K562 (cell line): Measurements from ENCODE around the gene EDEM2. TPM values are rescaled to one million over a fixed set of nuclear protein-coding genes. Genes with fewer than 3 reads are reported as not detected.
A peak's percentile ranks its signal among the peaks of the same experiment; 100 is the strongest.
"Not testable (repeated sequence)": the region's sequence is repeated elsewhere in the genome, so short reads cannot be mapped to it uniquely, and the experiment has no call there.

ENCODE experiments used
- ATAC-seq: fragments of 200-7000 bp; cut with Tn5 transposase; 3 replicates; pipeline ENCODE4 v1.9.1; 2020; ENCODE audit warnings: moderate library complexity
- BruUV-seq: library from RNA; stranded (reverse); fragments of 400-500 nt; replicated peaks from 2 replicates; lab custom pipeline; 2021; lab: Mats Ljungman, UMichigan
- CTCF ChIA-PET: fragments of 300-600 bp; formaldehyde crosslinking; extraction: SDS; loops from one replicate; lab custom pipeline; 2021; ENCODE audit warnings: low intra/inter-chr PET ratio; lab: Yijun Ruan, JAX
- POLR2A ChIA-PET: fragments of 300-600, 350-650 bp; sonication (Branson Sonifier 250); formaldehyde crosslinking; extraction: SDS; loops from one replicate; lab custom pipeline; 2021; ENCODE audit warnings: antibody characterized with exemption, inconsistent platforms; lab: Yijun Ruan, JAX
- DNase-seq, 4 experiments: peaks; one replicate each; pipeline versions ENCODE4 v3.0.0 to v3.0.0-alpha.2; 2011 to 2018; ENCODE audit warnings: low spot score in 3 of 4, mixed read lengths in 3 of 4; ENCODE audit errors: extremely low read depth in 1 of 4
- FAIRE-seq: peaks from 2 replicates; lab custom pipeline; 2011; peaks lifted over from hg19 to GRCh38; lab: Jason Lieb, UNC
- H2AFZ ChIP-seq: 2 replicates; pipeline ENCODE4 v1.6.0; 2011; ENCODE audit warnings: low read depth, low read length, control low read depth, inconsistent platforms
- H3K27ac ChIP-seq: fragments of 200-600 bp; 3 replicates; pipeline ENCODE4 v1.8.0; 2011; ENCODE audit warnings: low read depth, mild to moderate bottlenecking, control low read depth, inconsistent platforms, low read length, moderate library complexity, mixed read lengths; ENCODE audit errors: extremely low read depth
- H3K27me3 ChIP-seq, 2 experiments: fragments of 300-600 bp in 1 of 2; 2 replicates in 1 of 2; 3 replicates in 1 of 2; pipeline versions ENCODE4 v1.6.0 to v1.8.0; 2011; ENCODE audit warnings: inconsistent platforms in 2 of 2, low read length in 2 of 2, mild to moderate bottlenecking in 1 of 2, mixed read lengths in 1 of 2, moderate library complexity in 1 of 2; ENCODE audit not compliant: control insufficient read depth in 2 of 2, insufficient read depth in 2 of 2
- H3K36me3 ChIP-seq: fragments of 300-600 bp; 3 replicates; pipeline ENCODE4 v1.8.0; 2011; ENCODE audit warnings: mild to moderate bottlenecking, low read length, inconsistent platforms; ENCODE audit not compliant: control insufficient read depth, insufficient read depth
- H3K4me1 ChIP-seq, 2 experiments: fragments of 200-600 bp in 1 of 2; replicated peaks in 1 of 2; 2 replicates in 1 of 2; 3 replicates in 1 of 2; pipeline versions ENCODE4 v1.5.1 to v1.8.0; 2011; ENCODE audit warnings: inconsistent platforms in 2 of 2, low read length in 2 of 2, mild to moderate bottlenecking in 1 of 2, mixed read lengths in 1 of 2, moderate library complexity in 1 of 2; ENCODE audit not compliant: control insufficient read depth in 2 of 2, insufficient read depth in 2 of 2
- H3K4me2 ChIP-seq: 2 replicates; pipeline ENCODE4 v1.6.1; 2011; ENCODE audit warnings: low read length, control low read depth, inconsistent platforms, mixed read lengths; ENCODE audit not compliant: insufficient read depth
- H3K4me3 ChIP-seq: fragments of 200-600 bp; sonication (generic), shearing (Covaris generic); 2 replicates; pipeline ENCODE4 v1.5.1; 2016; ENCODE audit warnings: control low read depth, inconsistent platforms
- H3K79me2 ChIP-seq: fragments of 200-600 bp; 3 replicates; pipeline ENCODE4 v1.8.0; 2011; ENCODE audit warnings: low read length, inconsistent platforms; ENCODE audit not compliant: control insufficient read depth, insufficient read depth
- H3K9ac ChIP-seq, 2 experiments: 2 replicates each; pipeline versions ENCODE4 v1.6.0 to v1.6.1; 2011; ENCODE audit warnings: low read depth in 2 of 2, low read length in 2 of 2, control low read depth in 1 of 2, inconsistent platforms in 1 of 2, mild to moderate bottlenecking in 1 of 2, mixed read lengths in 1 of 2; ENCODE audit not compliant: insufficient read depth in 1 of 2
- H3K9me1 ChIP-seq: one replicate; pipeline ENCODE4 v1.6.0; 2011; ENCODE audit warnings: inconsistent platforms, mild to moderate bottlenecking, low read length, moderate library complexity; ENCODE audit not compliant: control insufficient read depth, insufficient read depth
- H3K9me3 ChIP-seq: replicated peaks from 2 replicates; pipeline ENCODE4 v1.5.1; 2011; ENCODE audit warnings: low read depth, low read length, inconsistent platforms; ENCODE audit not compliant: control insufficient read depth, insufficient read depth
- H4K20me1 ChIP-seq: replicated peaks from 2 replicates; pipeline ENCODE4 v1.6.1; 2011; ENCODE audit warnings: low read length, inconsistent platforms, mixed read lengths; ENCODE audit not compliant: control insufficient read depth, insufficient read depth
- ADNP ChIP-seq: fragments of 200-800 bp; sonication (Bioruptor generic); IDR thresholded peaks from 2 replicates; pipeline ENCODE4 v1.6.1; 2016; ENCODE audit warnings: missing genetic modification characterization, missing compliant biosample characterization
- BCOR ChIP-seq: fragments of 450-650 bp; IDR thresholded peaks from 2 replicates; pipeline ENCODE4 v1.6.1; 2016
- KDM1A ChIP-seq, 2 experiments: fragments of 450-650 bp; IDR thresholded peaks; 2 replicates each; pipeline ENCODE4 v1.6.1; 2016; ENCODE audit warnings: mild to moderate bottlenecking in 2 of 2
- RBM25 ChIP-seq: fragments of 200-400 bp; formaldehyde crosslinking; IDR thresholded peaks from 2 replicates; pipeline ENCODE4 v1.6.1; 2018; ENCODE audit warnings: low read length, low read depth, moderate library complexity; ENCODE audit not compliant: severe bottlenecking
- ZNF146 ChIP-seq: IDR thresholded peaks from one replicate; pipeline ENCODE4 v1.6.1; 2018; ENCODE audit warnings: missing compliant biosample characterization; ENCODE audit not compliant: unreplicated experiment
- WGBS: fragments of 100-300 bp; shearing (Covaris generic); methylation state at CpG from one replicate; pipeline ENCODE4 v1.1.6; 2016; ENCODE audit warnings: low coverage, mixed read lengths; ENCODE audit not compliant: insufficient coverage; ENCODE audit errors: missing lambda C conversion rate; 5-methylcytosine and 5-hydroxymethylcytosine counted together
- in situ Hi-C: fragments of 300-500 bp; cut with MboI; formaldehyde crosslinking; loops from 4 replicates; pipeline ENCODE4 v1.15.0; 2018; ENCODE audit warnings: inconsistent platforms, mixed read lengths
- intact Hi-C: fragments of 100-400 bp; cut with micrococcal nuclease; formaldehyde crosslinking; loops from 2 replicates; pipeline ENCODE4 v1.14.2; 2022
- polyA plus RNA-seq, 8 experiments: library from polyadenylated mRNA; depleted of rRNA in 4 of 8; stranded (reverse) in 5 of 8; unstranded in 3 of 8; fragments of >200 nt; fragmentation: Nextera tagmentation in 2 of 8; fragmentation: Illumina TruSeq in 1 of 8; extraction: Ambion mirVana in 2 of 8; extraction: Trizol in 1 of 8; gene quantifications; 2 replicates each; pipeline versions ENCODE4 v1.2.1 to v1.2.3, GENCODE V29; 2011 to 2014; ENCODE audit warnings: inconsistent platforms in 1 of 8, missing spikeins in 1 of 8
- total RNA-seq, 7 experiments: library from RNA; depleted of rRNA in 6 of 7; stranded (reverse); fragments of >200 nt in 6 of 7; fragmentation: Illumina TruSeq in 2 of 7; extraction: Trizol in 2 of 7; gene quantifications; 2 replicates each; pipeline versions ENCODE4 v1.2.1 to v1.2.3, GENCODE V29; 2011 to 2021; ENCODE audit warnings: low replicate concordance in 1 of 7

Gene EDEM2
- total and polyA plus RNA-seq, 9 of the 15 experiments (the other 6 are each of a cell fraction or from before 2014, with no cell fraction given) = 6.9 to 11.0 (median 9.7) TPM

- H3K79me2 ChIP-seq, BruUV-seq, H4K20me1 ChIP-seq, FAIRE-seq, H3K27ac ChIP-seq, POLR2A ChIA-PET, H2AFZ ChIP-seq, CTCF ChIA-PET, in situ Hi-C loops, H3K9ac ChIP-seq, H3K9me3 ChIP-seq, H3K9me1 ChIP-seq, intact Hi-C loops, H3K4me1 ChIP-seq, H3K36me3 ChIP-seq, H3K4me3 ChIP-seq, H3K27me3 ChIP-seq, H3K4me2 ChIP-seq, DNase-seq, ATAC-seq: not testable (repeated sequence)
- TF ChIP-seq ZNF146 (CRISPR knock-in tag) = peak; percentile 96
- peak; percentile 34 for TF ChIP-seq RBM25
- peak in 1 of 2 experiments; percentile 28; a peak in 2 of 4 replicates for TF ChIP-seq KDM1A (IDR thresholded peaks at IDR 0.05)
- peak; percentile 80 for TF ChIP-seq BCOR
- 0 out of 2 replicates have a peak, but pooled peaks have one; percentile 10 for TF ChIP-seq ADNP (tag)
Observed at GRCh38 chr20:35164531-35164930, 17.4 kb upstream of the EDEM2 start.

- 65% methylated on average over 5 of the region's 5 CpGs for WGBS
- DNase-seq, H3K9ac ChIP-seq, BruUV-seq, H4K20me1 ChIP-seq, in situ Hi-C loops, H3K4me2 ChIP-seq, CTCF ChIA-PET, intact Hi-C loops, H3K9me3 ChIP-seq, H2AFZ ChIP-seq, H3K4me3 ChIP-seq, H3K36me3 ChIP-seq, H3K27me3 ChIP-seq, H3K9me1 ChIP-seq, H3K27ac ChIP-seq, FAIRE-seq, ATAC-seq, H3K79me2 ChIP-seq, H3K4me1 ChIP-seq: not testable (repeated sequence)
- POLR2A ChIA-PET = interaction anchor here (0.6 kb wide), 1 partner anchor 345 kb away, joined by 3 read pairs; no protein-coding TSS in a partner anchor
Observed at GRCh38 chr20:35160341-35160740, 13.2 kb upstream of the EDEM2 start.
